GM18951 (cell line): ENCODE data around the gene PTPN3.

Experiments
- POLR2A ChIP-seq: IDR thresholded peaks from 4 replicates; pipeline ENCODE4 v1.6.1; 2011; ENCODE audit warnings: mild to moderate bottlenecking; ENCODE audit not compliant: insufficient read length, insufficient read depth; ENCODE audit errors: extremely low read depth
- in situ Hi-C: fragments of 300-500 bp; cut with MboI; formaldehyde crosslinking; loops from one replicate; pipeline ENCODE4 v1.12.0; 2022; ENCODE audit warnings: low sequenced_read_pairs, mixed read lengths, inconsistent platforms; ENCODE audit not compliant: unreplicated experiment

PTPN3 gene

GRCh38 chr9:109423877-109424276, 74.2 kb downstream of the PTPN3 start:
- in situ Hi-C loops = no loop called here
- no peak for TF ChIP-seq POLR2A

GRCh38 chr9:109422641-109423040, 75.5 kb downstream of the PTPN3 start:
- no peak for TF ChIP-seq POLR2A
- in situ Hi-C loops = no loop called here

- no peak for TF ChIP-seq POLR2A
Observed at GRCh38 chr9:109421026-109421970, 76.8 kb downstream of the PTPN3 start.

GRCh38 chr9:109419531-109419930, 78.6 kb downstream of the PTPN3 start:
- in situ Hi-C loops = no loop called here
- no peak for TF ChIP-seq POLR2A

More at GRCh38 chr9:109421026-109421970, 76.8 kb downstream of the PTPN3 start:
- in situ Hi-C loops = no loop called here

GRCh38 chr9:109418827-109419226, 79.3 kb downstream of the PTPN3 start:
- TF ChIP-seq POLR2A = no peak
- in situ Hi-C loops = no loop called here

- TF ChIP-seq POLR2A = no peak
- in situ Hi-C loops = no loop called here
Observed at GRCh38 chr9:109417585-109418544, 80.2 kb downstream of the PTPN3 start.

- TF ChIP-seq POLR2A = no peak
- in situ Hi-C loops = no loop called here
Observed at GRCh38 chr9:109417054-109417453, 81.1 kb downstream of the PTPN3 start.

- in situ Hi-C loops = no loop called here
Observed at GRCh38 chr9:109416135-109416706, 81.9 kb downstream of the PTPN3 start.

GRCh38 chr9:109414125-109414785, 83.9 kb downstream of the PTPN3 start:
- TF ChIP-seq POLR2A = no peak
- in situ Hi-C loops = no loop called here

More at GRCh38 chr9:109416135-109416706, 81.9 kb downstream of the PTPN3 start:
- TF ChIP-seq POLR2A = no peak

GRCh38 chr9:109411798-109412352, 86.2 kb downstream of the PTPN3 start:
- in situ Hi-C loops = no loop called here
- TF ChIP-seq POLR2A = no peak

GRCh38 chr9:109411069-109411761, 86.9 kb downstream of the PTPN3 start:
- TF ChIP-seq POLR2A = no peak
- in situ Hi-C loops = no loop called here
